ENCODE measurements around the gene DMD. TPM values are rescaled to one million over a fixed set of nuclear protein-coding genes. Genes with fewer than 3 reads are reported as not detected.

Gene DMD
- total and polyA plus RNA-seq, 2 of the 13 experiments (the other 11 are each of a cell fraction or from before 2014, with no cell fraction given) = 17.6 to 25.9 TPM

DNA sequence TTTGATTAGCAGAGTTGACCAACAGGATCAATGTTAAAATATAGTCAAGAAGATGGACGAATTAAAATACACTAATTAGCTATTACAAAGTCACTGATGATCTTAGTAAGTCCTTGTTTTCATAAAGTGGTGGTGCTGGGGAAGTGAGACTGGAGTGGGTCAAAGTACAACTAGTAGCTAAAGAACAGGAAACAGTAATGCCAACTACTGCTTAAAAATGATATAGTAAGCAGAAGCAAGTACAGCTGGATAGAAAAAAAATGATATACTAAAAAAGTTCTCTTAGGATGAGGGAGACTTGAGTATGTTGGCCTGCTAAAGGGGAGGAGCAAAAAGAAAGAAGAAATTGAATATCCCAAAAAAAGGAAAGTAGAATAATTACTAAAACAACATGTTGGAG is 1558.7 kb downstream of the DMD start:
- POLR2A ChIA-PET = no interaction called here
- H3K79me2 ChIP-seq (ENCODE audit: insufficient read depth, low read length) = no peaks in the 10 kb centered on the region
- H3K36me3 ChIP-seq (replicated peaks in 1 of 2; ENCODE audit: control insufficient read depth in 1 of 2, insufficient read depth in 2 of 2, low read length in 2 of 2) = no peaks in the 10 kb centered on the region
- no peaks in the 10 kb centered on the region for H3K9me3 ChIP-seq (ENCODE audit: low read length)
- no peak overlapping the region for H3K4me3 ChIP-seq (replicated peaks in 1 of 3; ENCODE audit: insufficient read depth in 1 of 3, low read depth in 2 of 3, low read length in 3 of 3)
- H2AFZ ChIP-seq (ENCODE audit: low read length) = no peak overlapping the region
- H3K27me3 ChIP-seq (ENCODE audit: control insufficient read depth in 1 of 2, insufficient read depth in 2 of 2, low read length in 2 of 2) = no peaks in the 10 kb centered on the region
- no peak overlapping the region for H3K4me2 ChIP-seq (ENCODE audit: low read depth, low read length)
- CTCF ChIA-PET (ENCODE audit: low intra/inter-chr PET ratio, low total read pairs) = no interaction called here
- BruUV-seq (replicated peaks) = no TSS peak
- no peak overlapping the region for H3K27ac ChIP-seq (ENCODE audit: extremely low read length, insufficient read depth, low read length)
- no peaks in the 10 kb centered on the region for H4K20me1 ChIP-seq (ENCODE audit: insufficient read depth, low read length)
- no peak for TF ChIP-seq ZNF644 (CRISPR knock-in tag; IDR thresholded peaks at IDR 0.05; ENCODE audit: low read depth)
- TF ChIP-seq ZNF530 (CRISPR knock-in tag; IDR thresholded peaks at IDR 0.05; ENCODE audit: low read depth) = no peak
- no peak for TF ChIP-seq SMAD9 (CRISPR knock-in tag; IDR thresholded peaks at IDR 0.05)
- TF ChIP-seq, protein P1, sequence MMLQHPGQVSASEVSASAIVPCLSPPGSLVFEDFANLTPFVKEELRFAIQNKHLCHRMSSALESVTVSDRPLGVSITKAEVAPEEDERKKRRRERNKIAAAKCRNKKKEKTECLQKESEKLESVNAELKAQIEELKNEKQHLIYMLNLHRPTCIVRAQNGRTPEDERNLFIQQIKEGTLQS (CRISPR knock-in tag; IDR thresholded peaks at IDR 0.05) = no peak
- no peak for TF ChIP-seq ZBTB42 (CRISPR knock-in tag; IDR thresholded peaks at IDR 0.05)
- TF ChIP-seq, protein P2, sequence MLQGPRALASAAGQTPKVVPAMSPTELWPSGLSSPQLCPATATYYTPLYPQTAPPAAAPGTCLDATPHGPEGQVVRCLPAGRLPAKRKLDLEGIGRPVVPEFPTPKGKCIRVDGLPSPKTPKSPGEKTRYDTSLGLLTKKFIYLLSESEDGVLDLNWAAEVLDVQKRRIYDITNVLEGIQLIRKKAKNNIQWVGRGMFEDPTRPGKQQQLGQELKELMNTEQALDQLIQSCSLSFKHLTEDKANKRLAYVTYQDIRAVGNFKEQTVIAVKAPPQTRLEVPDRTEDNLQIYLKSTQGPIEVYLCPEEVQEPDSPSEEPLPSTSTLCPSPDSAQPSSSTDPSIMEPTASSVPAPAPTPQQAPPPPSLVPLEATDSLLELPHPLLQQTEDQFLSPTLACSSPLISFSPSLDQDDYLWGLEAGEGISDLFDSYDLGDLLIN (CRISPR knock-in tag; IDR thresholded peaks at IDR 0.05; ENCODE audit: borderline replicate concordance) = no peak
- TF ChIP-seq ZC3H13 (CRISPR knock-in tag; IDR thresholded peaks at IDR 0.05) = no peak
- TF ChIP-seq ZNF138 (CRISPR knock-in tag; IDR thresholded peaks at IDR 0.05; ENCODE audit: low read depth) = no peak
- TF ChIP-seq ZNF616 (CRISPR knock-in tag; IDR thresholded peaks at IDR 0.05; ENCODE audit: low read depth) = no peak
- TF ChIP-seq HNRNPH1 (optimal IDR thresholded peaks at IDR 0.05; ENCODE audit: low read depth, low read length) = no peak
- TF ChIP-seq, protein P3, sequence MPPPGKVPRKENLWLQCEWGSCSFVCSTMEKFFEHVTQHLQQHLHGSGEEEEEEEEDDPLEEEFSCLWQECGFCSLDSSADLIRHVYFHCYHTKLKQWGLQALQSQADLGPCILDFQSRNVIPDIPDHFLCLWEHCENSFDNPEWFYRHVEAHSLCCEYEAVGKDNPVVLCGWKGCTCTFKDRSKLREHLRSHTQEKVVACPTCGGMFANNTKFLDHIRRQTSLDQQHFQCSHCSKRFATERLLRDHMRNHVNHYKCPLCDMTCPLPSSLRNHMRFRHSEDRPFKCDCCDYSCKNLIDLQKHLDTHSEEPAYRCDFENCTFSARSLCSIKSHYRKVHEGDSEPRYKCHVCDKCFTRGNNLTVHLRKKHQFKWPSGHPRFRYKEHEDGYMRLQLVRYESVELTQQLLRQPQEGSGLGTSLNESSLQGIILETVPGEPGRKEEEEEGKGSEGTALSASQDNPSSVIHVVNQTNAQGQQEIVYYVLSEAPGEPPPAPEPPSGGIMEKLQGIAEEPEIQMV (CRISPR knock-in tag; IDR thresholded peaks at IDR 0.05; ENCODE audit: low read depth) = no peak
- TF ChIP-seq ZNF746 (CRISPR knock-in tag; IDR thresholded peaks at IDR 0.05) = no peak
- no peak for TF ChIP-seq ZFAT (CRISPR knock-in tag; conservative IDR thresholded peaks at IDR 0.05)
- TF ChIP-seq, protein P4, sequence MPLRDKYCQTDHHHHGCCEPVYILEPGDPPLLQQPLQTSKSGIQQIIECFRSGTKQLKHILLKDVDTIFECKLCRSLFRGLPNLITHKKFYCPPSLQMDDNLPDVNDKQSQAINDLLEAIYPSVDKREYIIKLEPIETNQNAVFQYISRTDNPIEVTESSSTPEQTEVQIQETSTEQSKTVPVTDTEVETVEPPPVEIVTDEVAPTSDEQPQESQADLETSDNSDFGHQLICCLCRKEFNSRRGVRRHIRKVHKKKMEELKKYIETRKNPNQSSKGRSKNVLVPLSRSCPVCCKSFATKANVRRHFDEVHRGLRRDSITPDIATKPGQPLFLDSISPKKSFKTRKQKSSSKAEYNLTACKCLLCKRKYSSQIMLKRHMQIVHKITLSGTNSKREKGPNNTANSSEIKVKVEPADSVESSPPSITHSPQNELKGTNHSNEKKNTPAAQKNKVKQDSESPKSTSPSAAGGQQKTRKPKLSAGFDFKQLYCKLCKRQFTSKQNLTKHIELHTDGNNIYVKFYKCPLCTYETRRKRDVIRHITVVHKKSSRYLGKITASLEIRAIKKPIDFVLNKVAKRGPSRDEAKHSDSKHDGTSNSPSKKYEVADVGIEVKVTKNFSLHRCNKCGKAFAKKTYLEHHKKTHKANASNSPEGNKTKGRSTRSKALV (CRISPR knock-in tag; IDR thresholded peaks at IDR 0.05) = no peak
- TF ChIP-seq FOXA1 (IDR thresholded peaks at IDR 0.05) = no peak
- TF ChIP-seq FOXA1 (CRISPR knock-in tag; IDR thresholded peaks at IDR 0.05) = no peak
- WGBS (ENCODE audit: low lambda C conversion rate) = 0% methylated on average over 1 of the region's 1 CpG
- H3K9ac ChIP-seq (ENCODE audit: insufficient read depth, low read depth, low read length) = no peak overlapping the region
- in situ Hi-C loops (cut with HindIII; ENCODE audit: extremely low pct_ligation_motif_present, low pct_unique_long_range_greater_than_20kb) = no loop called here
- H3K4me1 ChIP-seq (ENCODE audit: insufficient read depth, low read length) = no peaks in the 10 kb centered on the region
- ATAC-seq (no peak), FAIRE-seq (no peak), DNase-seq (ENCODE audit: low spot score) (no peak)
- intact Hi-C loops (cut with micrococcal nuclease; ENCODE audit: unreplicated experiment) = no loop called here

All from HepG2 (cell line).